Central memory CD8-positive, alpha-beta T cell (primary cell): Measurements from ENCODE around the gene CORO1C.

Experiments used
- ATAC-seq: fragments of 150-1000 bp; cut with Tn5 transposase; replicated peaks from 2 replicates; pipeline ENCODE4 v1.10.0; 2022; ENCODE audit warnings: mild to moderate bottlenecking, moderate FRiP score, moderate number of reproducible peaks; ENCODE audit not compliant: poor library complexity, severe bottlenecking; ENCODE audit errors: extremely low read depth
- DNase-seq, 2 donors: peaks; one replicate each; pipeline ENCODE4 v3.0.0; 2021; ENCODE audit warnings: low spot score in 2 of 2
- H3K27ac Mint-ChIP-seq: one replicate; pipeline ENCODE4 v1.8.0; 2022; ENCODE audit warnings: low read depth, mild to moderate bottlenecking, moderate library complexity, mixed read lengths
- H3K27me3 Mint-ChIP-seq: one replicate; pipeline ENCODE4 v1.8.0; 2022; ENCODE audit warnings: mixed read lengths
- H3K36me3 Mint-ChIP-seq: one replicate; pipeline ENCODE4 v1.8.0; 2022; ENCODE audit warnings: mild to moderate bottlenecking, moderate library complexity, mixed read lengths; ENCODE audit not compliant: insufficient read depth
- H3K4me1 Mint-ChIP-seq: one replicate; pipeline ENCODE4 v1.8.0; 2022; ENCODE audit warnings: mixed read lengths
- H3K4me3 Mint-ChIP-seq: one replicate; pipeline ENCODE4 v1.8.0; 2022; ENCODE audit warnings: mild to moderate bottlenecking, moderate library complexity, mixed read lengths
- H3K9me3 Mint-ChIP-seq: one replicate; pipeline ENCODE4 v1.8.0; 2022; ENCODE audit warnings: mixed read lengths

The CORO1C gene

DNA sequence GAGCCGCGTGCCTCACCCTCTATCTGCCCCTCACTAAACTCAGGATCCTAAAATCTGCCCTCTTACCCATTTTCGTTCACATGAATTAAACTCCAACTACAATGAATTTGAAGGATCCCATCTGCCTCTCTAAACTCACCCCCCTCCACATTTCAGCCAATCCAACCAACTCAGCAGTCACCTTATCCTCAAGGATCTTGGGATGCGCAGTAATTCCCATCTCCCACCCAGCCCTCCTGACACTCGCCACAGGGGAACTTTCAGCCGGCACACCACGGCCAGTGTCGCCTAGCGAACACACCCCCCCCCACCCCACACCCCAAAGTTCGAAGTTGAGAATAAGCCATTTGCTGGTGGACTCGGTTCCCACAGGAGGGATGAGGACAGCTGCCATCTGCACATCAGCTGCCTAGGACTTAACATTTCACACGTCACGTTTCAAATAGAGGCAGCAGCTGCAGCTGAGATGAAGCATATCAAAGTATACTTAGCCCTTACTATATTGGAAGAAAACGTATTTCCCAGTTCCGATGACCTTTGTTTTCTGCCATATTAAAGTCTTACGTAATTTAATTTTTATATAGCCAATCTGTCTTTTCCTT, 88.9 kb downstream of the CORO1C start:
- Mint-ChIP-seq H3K4me1 (peaks cover 8% of the 10 kb centered on the region), H3K36me3 (no peaks in the 10 kb centered on the region), H3K9me3 (no peaks in the 10 kb centered on the region), H3K27ac (peak overlapping the region; percentile 27), H3K27me3 (no peaks in the 10 kb centered on the region), H3K4me3 (no peak overlapping the region)
- DNase-seq (no peak), ATAC-seq (no peak)

DNA sequence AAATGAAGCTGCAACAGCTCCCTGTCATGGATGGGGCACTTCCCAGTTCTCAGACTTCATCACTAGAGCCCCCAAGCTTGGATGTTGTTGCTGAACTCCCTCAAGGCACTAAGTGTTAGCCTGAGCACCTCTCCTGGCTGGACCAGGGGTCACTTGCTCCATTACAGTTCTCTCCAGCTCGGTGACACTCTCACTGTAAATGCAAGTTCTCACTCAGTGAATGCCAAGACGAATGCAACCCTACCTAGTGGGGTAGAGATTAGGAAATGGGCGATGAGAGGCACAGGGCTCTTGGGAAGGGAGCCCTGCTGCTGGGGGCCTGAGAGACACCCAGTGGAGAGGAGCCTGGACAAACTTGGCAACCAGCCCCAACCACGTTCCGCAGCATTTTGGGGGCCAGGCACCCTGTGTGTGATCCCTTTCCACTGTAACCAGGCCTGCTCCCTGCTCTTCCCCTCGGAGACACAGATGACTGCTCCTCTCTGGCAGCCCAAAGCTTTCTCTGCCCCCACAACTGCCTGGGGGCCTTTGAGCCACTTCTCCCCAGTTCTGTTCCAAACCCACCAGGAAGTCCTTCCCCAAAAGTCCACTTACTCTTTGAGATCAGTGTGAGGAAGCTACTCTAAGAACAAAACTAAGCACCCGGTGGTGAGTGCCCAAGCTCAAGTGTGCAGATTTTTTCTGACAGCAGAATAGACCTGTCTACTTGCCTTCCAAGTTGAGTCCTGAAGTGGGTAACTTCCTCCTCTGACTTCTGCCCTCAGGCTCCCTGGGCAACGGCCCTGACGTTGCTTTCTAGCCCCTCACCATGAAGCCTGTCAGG, 89.7 kb downstream of the CORO1C start:
- Mint-ChIP-seq H3K4me1 (peaks cover 4% of the 10 kb centered on the region), H3K27ac (peak overlapping the region; percentile 27), H3K27me3 (no peaks in the 10 kb centered on the region), H3K9me3 (no peaks in the 10 kb centered on the region), H3K4me3 (no peak overlapping the region), H3K36me3 (no peaks in the 10 kb centered on the region)
- ATAC-seq (no peak), DNase-seq (no peak)

DNA sequence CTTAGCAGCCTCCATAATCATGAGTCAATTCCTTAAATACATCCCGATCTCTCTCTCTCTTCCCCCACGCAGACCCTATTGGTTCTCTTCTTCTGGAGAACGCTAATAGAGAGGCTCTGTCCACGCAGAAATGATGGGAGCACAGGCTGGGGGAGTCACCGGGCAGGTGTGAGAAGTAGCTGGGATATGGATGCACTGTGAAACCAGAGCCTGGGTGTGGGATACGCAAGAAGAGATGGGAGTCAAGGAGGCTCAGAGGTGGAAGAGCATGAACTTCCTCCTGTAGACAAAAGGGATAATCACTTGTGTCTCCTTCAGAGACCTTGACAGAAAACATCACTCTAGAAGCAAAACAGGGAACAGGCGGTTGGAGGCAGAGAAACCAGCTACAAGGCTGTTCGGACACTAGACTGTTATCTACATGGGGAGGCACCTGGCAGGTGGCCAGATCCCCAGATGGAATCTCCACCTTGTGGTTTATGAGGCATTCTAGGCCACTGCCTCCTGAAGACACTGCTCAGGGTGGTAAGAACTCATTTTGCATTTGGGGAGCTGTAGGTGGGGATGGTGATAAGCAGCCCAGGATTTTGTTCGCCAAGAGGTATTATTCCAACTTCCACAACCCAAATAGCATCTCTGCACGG, 90.4 kb downstream of the CORO1C start:
- H3K27me3 Mint-ChIP-seq: no peaks in the 10 kb centered on the region
- H3K4me3 Mint-ChIP-seq: no peak overlapping the region
- H3K36me3 Mint-ChIP-seq: no peaks in the 10 kb centered on the region
- no peak for ATAC-seq
- no peak overlapping the region for H3K27ac Mint-ChIP-seq
- no peaks in the 10 kb centered on the region for H3K9me3 Mint-ChIP-seq
- no peak for DNase-seq
- H3K4me1 Mint-ChIP-seq: peaks cover 8% of the 10 kb centered on the region

DNA sequence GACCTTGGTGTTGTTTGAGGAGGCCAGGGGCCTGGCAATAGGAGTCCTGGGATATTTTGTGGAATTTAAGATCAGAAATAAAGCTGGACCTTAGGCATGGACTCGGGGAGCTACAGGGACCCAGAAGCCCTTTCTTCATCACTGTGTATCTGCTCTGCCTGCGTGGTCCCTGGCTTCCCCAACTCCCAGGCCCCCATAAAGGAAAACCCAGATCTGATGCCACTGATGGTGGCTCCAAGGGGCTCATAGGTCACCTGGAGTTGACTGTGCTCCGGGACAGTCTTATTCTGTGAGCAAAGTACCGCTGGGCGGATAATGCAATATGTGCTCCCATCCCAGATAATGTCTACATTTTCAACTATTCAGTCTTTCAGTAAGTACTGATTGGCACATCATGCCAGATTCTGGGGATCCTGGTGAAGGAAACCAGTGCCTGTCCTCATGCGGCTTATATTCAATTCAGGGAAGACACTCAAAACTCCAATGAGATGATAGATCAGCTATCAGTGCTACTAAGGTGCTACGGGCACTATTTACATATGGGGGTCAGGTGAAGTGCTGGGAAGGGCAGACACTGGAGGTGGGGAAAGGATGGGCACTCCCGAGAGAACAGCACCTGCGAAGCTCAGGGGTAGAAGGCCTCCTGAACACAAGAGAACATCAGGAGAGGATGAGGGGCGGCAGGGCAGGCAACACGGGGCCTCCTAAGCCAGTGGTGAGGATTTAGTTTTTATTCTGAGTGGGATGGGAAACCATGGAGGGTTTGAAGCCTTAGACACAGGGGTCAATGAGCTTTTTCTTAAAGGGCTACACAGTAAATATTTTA, 92.1 kb downstream of the CORO1C start:
- DNase-seq (no peak), ATAC-seq (no peak)
- Mint-ChIP-seq H3K9me3 (no peaks in the 10 kb centered on the region), H3K27ac (peak overlapping the region; percentile 26), H3K4me3 (no peak overlapping the region), H3K36me3 (peaks cover 8% of the 10 kb centered on the region), H3K4me1 (peaks cover 17% of the 10 kb centered on the region), H3K27me3 (no peaks in the 10 kb centered on the region)

DNA sequence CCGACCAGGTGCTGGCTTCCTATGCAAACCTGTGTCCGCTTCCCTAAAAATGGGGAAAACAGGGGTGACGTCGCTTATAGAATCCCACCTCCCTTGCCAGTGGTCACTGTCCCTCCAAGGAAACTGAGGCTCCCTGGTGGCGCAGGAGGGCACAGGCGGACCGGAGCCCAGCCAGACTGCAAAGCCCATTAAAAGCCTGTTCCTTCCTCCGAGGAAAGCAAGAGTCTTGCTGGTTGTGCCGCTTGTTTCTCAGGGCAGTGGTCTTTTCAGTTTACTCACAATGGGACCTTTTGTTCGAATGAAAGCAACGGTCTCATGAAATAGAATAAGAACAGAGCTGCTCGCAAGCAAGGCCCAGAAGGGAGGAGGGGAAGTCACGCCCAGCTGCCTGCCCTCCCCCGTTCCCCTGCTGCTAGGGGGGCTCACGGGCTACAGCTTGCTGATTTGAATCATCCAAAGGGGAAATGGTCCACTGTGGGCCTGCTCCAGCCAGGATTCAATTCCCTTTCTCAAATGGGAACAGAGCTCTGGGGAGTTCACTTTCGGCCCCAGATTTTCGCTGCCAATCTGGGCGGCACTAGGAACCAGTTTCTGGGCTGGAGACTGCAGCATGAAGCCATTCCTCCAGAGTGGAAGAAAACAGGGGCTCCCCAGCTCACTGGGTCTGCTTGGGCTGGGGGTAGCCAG, 93.0 kb downstream of the CORO1C start:
- Mint-ChIP-seq H3K27me3 (no peaks in the 10 kb centered on the region), H3K9me3 (no peaks in the 10 kb centered on the region), H3K4me3 (no peak overlapping the region), H3K36me3 (peaks cover 14% of the 10 kb centered on the region), H3K4me1 (peaks cover 27% of the 10 kb centered on the region), H3K27ac (no peak overlapping the region)
- DNase-seq (no peak), ATAC-seq (no peak)

DNA sequence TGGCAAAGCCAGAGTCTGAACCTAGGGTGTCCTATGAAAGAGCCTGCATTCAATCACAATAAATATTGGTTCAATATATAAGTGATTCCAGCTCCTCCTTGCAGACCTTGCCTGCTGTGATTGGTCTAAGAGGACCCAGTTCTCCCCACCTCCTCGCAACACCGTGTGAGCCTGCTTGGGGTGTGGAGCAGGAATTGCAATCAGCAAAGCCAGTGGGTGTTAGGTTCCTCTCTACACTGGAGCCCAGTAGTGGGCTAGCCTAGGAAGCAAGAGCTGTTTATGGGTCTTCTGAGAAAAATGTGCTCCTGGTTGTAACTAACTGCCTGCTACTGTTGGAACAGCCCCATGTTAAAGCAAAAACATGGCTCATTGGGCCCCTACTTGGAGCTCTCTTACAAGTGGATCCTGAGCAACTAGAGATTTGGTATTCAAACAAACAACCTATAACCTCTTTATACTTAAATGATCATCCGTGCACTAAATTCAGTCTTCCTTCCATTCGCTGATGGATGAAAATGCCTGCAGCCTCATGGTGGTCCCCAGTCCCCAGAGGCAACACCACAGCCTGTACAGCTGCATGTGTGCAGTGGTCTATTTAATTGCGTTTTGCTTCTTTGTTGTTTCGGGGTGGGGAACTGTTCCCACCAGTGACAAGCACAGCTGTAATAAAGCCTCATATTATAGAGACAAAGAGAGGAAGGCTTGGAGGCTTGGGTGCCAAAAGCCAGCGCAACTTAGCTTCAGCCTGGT, 93.9 kb downstream of the CORO1C start:
- Mint-ChIP-seq H3K36me3 (peaks cover 22% of the 10 kb centered on the region), H3K4me1 (peaks cover 30% of the 10 kb centered on the region), H3K4me3 (no peak overlapping the region), H3K9me3 (no peaks in the 10 kb centered on the region), H3K27me3 (no peaks in the 10 kb centered on the region), H3K27ac (no peak overlapping the region)
- DNase-seq (no peak), ATAC-seq (no peak)

DNA sequence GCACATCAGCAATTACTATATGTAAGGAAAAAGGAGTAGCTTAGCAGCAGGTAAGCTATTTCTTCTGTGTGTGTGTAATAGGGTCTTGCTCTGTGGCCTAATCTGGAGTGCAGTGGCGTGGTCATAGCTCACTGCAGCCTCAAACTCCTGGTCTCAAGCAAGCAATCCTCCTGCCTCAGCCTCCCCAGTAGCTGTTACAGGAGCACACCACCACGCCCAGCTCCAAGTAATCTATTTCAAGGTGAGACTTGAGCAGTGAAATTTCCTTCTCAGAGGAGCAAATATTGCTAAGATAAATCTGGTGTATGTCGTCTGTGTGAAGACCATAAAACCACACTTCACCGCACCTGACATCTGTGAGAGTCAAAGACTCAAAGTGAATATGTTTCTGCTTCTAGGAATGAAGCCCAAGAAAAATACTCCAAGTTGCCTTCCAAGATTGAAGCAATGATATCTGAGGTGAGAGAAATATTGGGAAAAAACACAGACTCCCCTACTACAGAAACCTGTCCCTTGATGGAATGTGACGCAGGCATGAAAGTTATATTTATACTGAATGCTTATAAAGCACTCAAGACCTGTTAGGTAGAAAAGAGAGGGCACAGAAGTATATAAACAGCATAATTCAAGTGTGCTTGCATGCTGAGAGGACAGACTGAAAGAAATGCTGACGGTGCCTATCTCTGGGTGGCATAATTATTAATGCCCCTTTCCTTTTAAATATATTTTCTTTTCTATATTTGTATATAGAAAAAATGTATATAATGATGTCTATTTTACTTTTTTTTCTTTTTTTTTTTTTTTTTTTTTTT, 95.1 kb downstream of the CORO1C start:
- Mint-ChIP-seq H3K4me1 (peaks cover 39% of the 10 kb centered on the region), H3K27ac (peak overlapping the region; percentile 99), H3K27me3 (no peaks in the 10 kb centered on the region)

DNA sequence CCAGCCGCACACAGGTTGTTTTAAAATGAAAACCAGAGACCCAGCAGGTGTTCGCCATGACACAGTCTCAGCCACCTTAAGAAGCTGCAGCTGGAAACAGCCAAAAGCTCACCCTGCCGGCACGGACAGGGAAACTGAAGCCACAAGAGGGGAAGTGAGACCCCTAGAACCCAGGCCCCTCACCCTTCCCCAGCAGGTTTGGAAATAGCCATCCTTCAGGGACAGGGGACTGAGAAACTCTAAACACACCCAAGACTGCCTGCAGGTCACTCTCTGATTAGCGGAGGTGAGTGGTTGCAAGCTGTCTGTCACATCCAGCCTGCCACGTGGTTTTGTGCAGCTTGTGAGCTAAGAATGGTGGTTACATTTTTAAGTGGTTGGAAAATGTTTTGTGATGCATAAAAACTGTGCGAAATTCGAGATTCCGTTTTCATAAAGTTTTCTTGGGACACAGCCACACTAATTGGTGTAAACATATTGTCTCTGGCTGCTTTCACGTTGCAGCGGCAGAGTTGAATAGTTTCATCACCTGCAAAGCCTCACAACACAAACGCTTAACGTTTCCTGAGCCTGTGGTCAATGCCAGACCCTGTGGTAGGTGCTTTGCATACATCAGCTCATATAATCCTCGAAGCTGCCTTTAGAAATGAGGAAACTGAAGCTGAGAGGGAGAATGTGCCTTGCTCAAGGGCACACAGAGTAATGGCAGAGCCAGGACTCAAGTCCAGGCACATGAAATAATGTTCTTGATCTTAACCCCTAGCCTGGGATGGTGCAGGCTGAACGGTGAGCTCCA, 95.9 kb downstream of the CORO1C start:
- Mint-ChIP-seq H3K9me3 (no peaks in the 10 kb centered on the region), H3K27me3 (no peaks in the 10 kb centered on the region), H3K27ac (peak overlapping the region; percentile 99), H3K4me1 (peaks cover 45% of the 10 kb centered on the region), H3K36me3 (peaks cover 32% of the 10 kb centered on the region), H3K4me3 (peak overlapping the region; percentile 90)
- peak; percentile 33 for ATAC-seq
- peak in 1 of 2 donors; percentile 67 for DNase-seq

More for the DNA sequence above, 95.1 kb downstream of the CORO1C start:
- Mint-ChIP-seq H3K4me3 (peak overlapping the region; percentile 90), H3K9me3 (no peaks in the 10 kb centered on the region), H3K36me3 (peaks cover 28% of the 10 kb centered on the region)
- DNase-seq (no peak), ATAC-seq (no peak)

DNA sequence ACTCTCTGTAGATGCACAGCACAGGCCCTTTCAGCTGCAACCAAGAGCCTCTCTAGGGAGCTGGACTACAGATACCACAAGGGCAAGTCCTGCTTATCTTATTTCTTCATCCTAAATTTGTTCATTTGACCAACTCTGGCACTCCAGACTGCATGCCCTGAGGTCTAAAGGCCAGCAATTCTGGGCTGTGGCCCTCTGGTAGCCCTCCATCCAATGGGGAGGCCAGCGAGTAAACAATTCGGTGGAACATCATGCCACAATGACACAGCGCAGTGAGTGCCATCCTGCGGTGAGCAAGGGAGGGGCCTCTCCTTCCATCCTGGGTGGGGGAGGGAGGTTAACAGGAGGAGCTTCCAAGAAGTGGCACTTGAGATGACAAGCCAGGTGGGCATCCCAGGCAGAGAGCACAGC, 97.0 kb downstream of the CORO1C start:
- no peaks in the 10 kb centered on the region for H3K9me3 Mint-ChIP-seq
- no peak for ATAC-seq
- DNase-seq: peak in 1 of 2 donors; percentile 37
- H3K4me3 Mint-ChIP-seq: peak overlapping the region; percentile 90
- H3K4me1 Mint-ChIP-seq: peaks cover 53% of the 10 kb centered on the region
- peaks cover 33% of the 10 kb centered on the region for H3K36me3 Mint-ChIP-seq
- no peaks in the 10 kb centered on the region for H3K27me3 Mint-ChIP-seq
- H3K27ac Mint-ChIP-seq: peak overlapping the region; percentile 99

DNA sequence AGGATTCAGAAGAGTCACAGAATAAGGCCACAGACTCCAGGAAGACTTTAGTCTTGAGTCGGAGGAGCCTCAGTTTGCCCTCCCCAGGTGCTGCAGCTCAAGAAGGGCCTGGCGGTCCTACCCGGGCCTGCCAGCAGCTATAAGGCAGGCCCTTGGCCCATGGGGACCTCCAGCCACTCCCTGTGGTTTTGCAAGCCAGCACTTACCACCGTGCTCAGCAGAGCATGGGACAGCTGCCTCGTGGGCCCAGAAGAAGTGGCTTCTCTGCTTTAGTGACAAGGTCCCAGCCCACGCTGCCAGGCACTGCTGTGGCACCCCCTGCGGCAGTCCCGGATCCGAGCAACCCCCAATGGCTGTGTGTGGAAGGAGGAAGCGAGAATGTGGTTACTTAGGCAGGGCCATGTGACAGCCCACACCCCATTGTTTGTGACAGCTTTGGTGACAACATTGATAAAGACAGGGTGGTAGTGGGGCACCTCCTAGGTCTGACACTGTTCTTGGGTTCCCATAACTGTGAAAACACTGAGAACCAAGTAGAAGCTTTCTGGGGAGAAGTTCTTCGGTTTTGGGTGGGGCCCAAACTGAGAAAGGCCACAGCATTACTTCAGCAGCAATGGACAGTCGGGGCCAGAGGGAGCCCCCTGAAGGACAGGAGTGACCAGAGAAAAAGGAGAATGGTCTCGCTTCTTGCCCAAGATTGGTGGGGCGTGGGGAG, 97.6 kb downstream of the CORO1C start, which contains the start of gene SELPLG:
TSS of gene SELPLG (minus strand) at position 361 of the 715 bp plus-strand sequence. CDS start 9,587 bp downstream, outside the sequence.
- Mint-ChIP-seq H3K27ac (peak within 1 kb of the TSS; percentile 99), H3K4me1 (peaks cover 54% of the 10 kb centered on the region)

More for the DNA sequence above, 97.6 kb downstream of the CORO1C start, which contains the start of gene SELPLG:
- peak; percentile 79 for ATAC-seq
- Mint-ChIP-seq H3K4me3 (peak within 1 kb of the TSS; percentile 90), H3K9me3 (no peaks in the 10 kb centered on the region), H3K27me3 (no peaks in the 10 kb centered on the region), H3K36me3 (peaks cover 33% of the 10 kb centered on the region)
- DNase-seq: peak; percentile 74 to 93
